ENCODE data around the gene NLGN1. TPM values are rescaled to one million over a fixed set of nuclear protein-coding genes. Genes with fewer than 3 reads are reported as not detected.

The NLGN1 gene
- polyA plus RNA-seq, 2 of the 4 experiments (the other 2 are of a cell fraction), result not detected

GRCh38 chr3:173653781-173654180, 256.2 kb downstream of the NLGN1 start:
- WGBS (ENCODE audit: missing lambda C conversion rate), result no CpG with 5 or more reads among the region's 1 CpG
- Histone ChIP-seq H3K27ac (no peak overlapping the region), H3K4me2 (no peak overlapping the region), H3K4me1 (no peaks in the 10 kb centered on the region), H3K4me3 (no peak overlapping the region), H3K9me3 (no peaks in the 10 kb centered on the region)
- ChIA-PET POLR2A (no interaction called here), CTCF (no interaction called here)
- DNase-seq (ENCODE audit: low read depth in 1 of 2, low spot score in 1 of 2) (no peak), ATAC-seq (no peak), FAIRE-seq (no peak)
- TF ChIP-seq GATA3 (IDR thresholded peaks at IDR 0.05; ENCODE audit: borderline replicate concordance) (no peak), EP300 (IDR thresholded peaks at IDR 0.05) (no peak), PHF8 (IDR thresholded peaks at IDR 0.05; ENCODE audit: borderline replicate concordance, low read depth) (no peak), E2F6 (IDR thresholded peaks at IDR 0.05; ENCODE audit: borderline replicate concordance, low read depth) (no peak), SMC3 (IDR thresholded peaks at IDR 0.05) (no peak), BHLHE40 (IDR thresholded peaks at IDR 0.05; ENCODE audit: low read depth, low read length) (no peak), REST (IDR thresholded peaks at IDR 0.05) (no peak), RCOR1 (IDR thresholded peaks at IDR 0.05; ENCODE audit: low read depth, low read length) (no peak)

- DNase-seq (ENCODE audit: low read depth in 1 of 2, low spot score in 1 of 2) (no peak), FAIRE-seq (no peak), ATAC-seq (no peak)
- WGBS (ENCODE audit: missing lambda C conversion rate), result 0% methylated on average over 2 of the region's 2 CpGs
- Histone ChIP-seq H3K4me3 (no peak overlapping the region), H3K9me3 (no peaks in the 10 kb centered on the region), H3K4me2 (no peak overlapping the region), H3K27ac (no peak overlapping the region), H3K4me1 (no peaks in the 10 kb centered on the region)
- TF ChIP-seq ZFP36 (IDR thresholded peaks at IDR 0.05; ENCODE audit: borderline replicate concordance, partially characterized antibody) (no peak), RAD21 (conservative IDR thresholded peaks at IDR 0.05 in 1 of 2, IDR thresholded peaks at IDR 0.05 in 1 of 2) (no peak), REST (IDR thresholded peaks at IDR 0.05) (no peak), NR3C1 (IDR thresholded peaks at IDR 0.05) (no peak), HMGXB4 (CRISPR knock-in tag; IDR thresholded peaks at IDR 0.05; ENCODE audit: borderline replicate concordance) (no peak), FOXS1 (CRISPR knock-in tag; IDR thresholded peaks at IDR 0.05) (no peak), PHF8 (IDR thresholded peaks at IDR 0.05; ENCODE audit: borderline replicate concordance, low read depth) (no peak), CEBPB (IDR thresholded peaks at IDR 0.05) (no peak), TFCP2L1 (CRISPR knock-in tag; IDR thresholded peaks at IDR 0.05) (no peak), HOXB13 (CRISPR knock-in tag; IDR thresholded peaks at IDR 0.05; ENCODE audit: low read depth) (no peak), FOSL2 (IDR thresholded peaks at IDR 0.05) (no peak), FOSL2 (CRISPR knock-in tag; IDR thresholded peaks at IDR 0.05) (no peak), BCL3 (IDR thresholded peaks at IDR 0.05) (no peak), KDM5A (IDR thresholded peaks at IDR 0.05) (no peak), MAFK (IDR thresholded peaks at IDR 0.05; ENCODE audit: partially characterized antibody) (no peak), JUNB (IDR thresholded peaks at IDR 0.05) (no peak), MAZ (IDR thresholded peaks at IDR 0.05; ENCODE audit: borderline replicate concordance, low read depth, low read length) (no peak), HOXB5 (CRISPR knock-in tag; IDR thresholded peaks at IDR 0.05) (no peak)
- CTCF ChIA-PET, result no interaction called here
- POLR2A ChIA-PET, result no interaction called here
These were observed 262.4 kb downstream of the NLGN1 start for GRCh38 chr3:173659972-173660371.
